ENCODE data around the gene SNCG. TPM values are rescaled to one million over a fixed set of nuclear protein-coding genes. Genes with fewer than 3 reads are reported as not detected.

Gene SNCG
- total and polyA plus RNA-seq, 2 donors from 2014 or later: 41.3 to 92.8 TPM

- intact Hi-C loops (cut with DNase I): no loop called here
- Histone ChIP-seq H3K4me1 (ENCODE audit: control insufficient read depth in 2 of 3, insufficient read depth in 2 of 3, low read depth in 1 of 3, low read length in 3 of 3) (peaks cover 0 to 29% (median 13%) of the 10 kb centered on the region in 3 donors), H3K27me3 (ENCODE audit: control insufficient read depth, insufficient read depth, low read length) (no peaks in the 10 kb centered on the region), H3K27ac (ENCODE audit: low read depth in 2 of 2, low read length in 2 of 2) (no peak overlapping the region), H3K9ac (ENCODE audit: low read length in 3 of 3) (no peak overlapping the region), H3K4me3 (ENCODE audit: low read length in 3 of 3) (no peak overlapping the region), H3K9me3 (ENCODE audit: control insufficient read depth in 2 of 3, insufficient read depth in 1 of 3, low read length in 3 of 3) (no peaks in the 10 kb centered on the region), H3K36me3 (ENCODE audit: control insufficient read depth in 2 of 3, insufficient read depth in 3 of 3, low read length in 3 of 3) (no peaks in the 10 kb centered on the region)
- peak in 1 of 5 donors; percentile 39 for DNase-seq
- FAIRE-seq: no peak
- no peak for TF ChIP-seq CTCF (IDR thresholded peaks at IDR 0.05; ENCODE audit: borderline replicate concordance, extremely low read depth, insufficient read depth)
Observed at GRCh38 chr10:86962981-86963310, 4.5 kb downstream of the SNCG start.

GRCh38 chr10:86963341-86963919, 5.0 kb downstream of the SNCG start:
- DNase-seq: peak in 2 of 5 donors; percentile 31 to 69
- no peaks in the 10 kb centered on the region for H3K36me3 ChIP-seq (ENCODE audit: control insufficient read depth in 2 of 3, insufficient read depth in 3 of 3, low read length in 3 of 3)
- H3K9me3 ChIP-seq (ENCODE audit: control insufficient read depth in 2 of 3, insufficient read depth in 1 of 3, low read length in 3 of 3): no peaks in the 10 kb centered on the region
- TF ChIP-seq CTCF (IDR thresholded peaks at IDR 0.05; ENCODE audit: borderline replicate concordance, extremely low read depth, insufficient read depth): no peak
- H3K27me3 ChIP-seq (ENCODE audit: control insufficient read depth, insufficient read depth, low read length): no peaks in the 10 kb centered on the region
- no peak overlapping the region for H3K9ac ChIP-seq (ENCODE audit: low read length in 3 of 3)
- intact Hi-C loops (cut with DNase I): no loop called here
- no peak overlapping the region for H3K27ac ChIP-seq (ENCODE audit: low read depth in 2 of 2, low read length in 2 of 2)
- peaks cover 0 to 27% (median 14%) of the 10 kb centered on the region in 3 donors for H3K4me1 ChIP-seq (ENCODE audit: control insufficient read depth in 2 of 3, insufficient read depth in 2 of 3, low read depth in 1 of 3, low read length in 3 of 3)
- FAIRE-seq: no peak
- no peak overlapping the region for H3K4me3 ChIP-seq (ENCODE audit: low read length in 3 of 3)

GRCh38 chr10:86964061-86964846, 5.9 kb downstream of the SNCG start:
- DNase-seq (peak in 2 of 5 donors; percentile 44 to 58), FAIRE-seq (no peak)
- intact Hi-C loops (cut with DNase I): no loop called here
- no peak overlapping the region for H3K27ac ChIP-seq (ENCODE audit: low read depth in 2 of 2, low read length in 2 of 2)
- no peak for TF ChIP-seq CTCF (IDR thresholded peaks at IDR 0.05; ENCODE audit: borderline replicate concordance, extremely low read depth, insufficient read depth)
- no peaks in the 10 kb centered on the region for H3K36me3 ChIP-seq (ENCODE audit: control insufficient read depth in 2 of 3, insufficient read depth in 3 of 3, low read length in 3 of 3)
- H3K9ac ChIP-seq (ENCODE audit: low read length in 3 of 3): no peak overlapping the region
- no peaks in the 10 kb centered on the region for H3K9me3 ChIP-seq (ENCODE audit: control insufficient read depth in 2 of 3, insufficient read depth in 1 of 3, low read length in 3 of 3)
- no peak overlapping the region for H3K4me3 ChIP-seq (ENCODE audit: low read length in 3 of 3)
- no peaks in the 10 kb centered on the region for H3K27me3 ChIP-seq (ENCODE audit: control insufficient read depth, insufficient read depth, low read length)
- H3K4me1 ChIP-seq (ENCODE audit: control insufficient read depth in 2 of 3, insufficient read depth in 2 of 3, low read depth in 1 of 3, low read length in 3 of 3): peaks cover 0 to 25% (median 16%) of the 10 kb centered on the region in 3 donors
